Thymus (tissue), 11 donors: ENCODE results near the gene ARF3. TPM values are rescaled to one million over a fixed set of nuclear protein-coding genes. Genes with fewer than 3 reads are reported as not detected.

Experiments used
- DNase-seq, 9 donors: peaks; one replicate each; pipeline ENCODE4 v3.0.0-alpha.2; 2013; ENCODE audit warnings: low spot score in 9 of 9, low read depth in 6 of 9, missing footprints in 1 of 9
- H3K27ac ChIP-seq, 2 donors: one replicate each; pipeline ENCODE4 v1.5.1; 2013; ENCODE audit warnings: control low read depth in 1 of 2, low read depth in 1 of 2, low read length in 1 of 2, mild to moderate bottlenecking in 1 of 2, moderate library complexity in 1 of 2
- H3K27me3 ChIP-seq, 2 donors: one replicate each; pipeline ENCODE4 v1.5.1; 2013; ENCODE audit warnings: low read length in 1 of 2; ENCODE audit not compliant: control insufficient read depth in 2 of 2, insufficient read depth in 1 of 2
- H3K36me3 ChIP-seq, 2 donors: one replicate each; pipeline ENCODE4 v1.5.1; 2013; ENCODE audit warnings: low read length in 1 of 2, mild to moderate bottlenecking in 1 of 2, moderate library complexity in 1 of 2; ENCODE audit not compliant: control insufficient read depth in 2 of 2, insufficient read depth in 2 of 2
- H3K4me1 ChIP-seq, 2 donors: one replicate each; pipeline ENCODE4 v1.5.1; 2013; ENCODE audit warnings: low read length in 2 of 2; ENCODE audit not compliant: control insufficient read depth in 2 of 2, insufficient read depth in 2 of 2
- H3K4me3 ChIP-seq, 2 donors: one replicate each; pipeline ENCODE4 v1.5.1; 2013; ENCODE audit warnings: low read length in 2 of 2, control low read depth in 1 of 2, mild to moderate bottlenecking in 1 of 2
- H3K9me3 ChIP-seq, 2 donors: one replicate each; pipeline ENCODE4 v1.5.1; 2013; ENCODE audit warnings: low read length in 1 of 2, mild to moderate bottlenecking in 1 of 2; ENCODE audit not compliant: control insufficient read depth in 2 of 2, insufficient read depth in 1 of 2
- WGBS: extraction: QIAGEN DNeasy Blood & Tissue Kit; methylation state at CpG from one replicate; pipeline ENCODE4 v1.1.7; 2013; 5-methylcytosine and 5-hydroxymethylcytosine counted together
- polyA plus RNA-seq: library from polyadenylated mRNA; stranded (reverse); fragments of 200-250 nt; gene quantifications from one replicate; pipeline ENCODE4 v1.2.3, GENCODE V29; 2013
- total RNA-seq: library from RNA; stranded (reverse); fragments of 120-200 nt; gene quantifications from one replicate; pipeline ENCODE4 v1.2.4, GENCODE V29; 2013
- donor health status: healthy.

The ARF3 gene
- total and polyA plus RNA-seq, 2 donors: 48.1 to 70.6 TPM

GRCh38 chr12:48969160-48969771 is 12.0 kb upstream of the ARF3 start:
- H3K9me3 ChIP-seq: peaks cover 1 to 31% of the 10 kb centered on the region in 2 donors
- 70% methylated on average over 8 of the region's 8 CpGs for WGBS
- peak overlapping the region in 1 of 2 donors; percentile 71 for H3K27ac ChIP-seq
- no peaks in the 10 kb centered on the region for H3K36me3 ChIP-seq
- no peak for DNase-seq
- H3K4me1 ChIP-seq: peaks cover 15 to 39% of the 10 kb centered on the region in 2 donors
- H3K27me3 ChIP-seq: peaks cover 56 to 87% of the 10 kb centered on the region in 2 donors
- no peak overlapping the region for H3K4me3 ChIP-seq

GRCh38 chr12:48968467-48968866 is 11.2 kb upstream of the ARF3 start:
- H3K4me1 ChIP-seq: peaks cover 15 to 36% of the 10 kb centered on the region in 2 donors
- H3K27me3 ChIP-seq: peaks cover 48 to 79% of the 10 kb centered on the region in 2 donors

GRCh38 chr12:48967991-48968390 is 10.7 kb upstream of the ARF3 start:
- H3K27me3 ChIP-seq: peaks cover 44 to 75% of the 10 kb centered on the region in 2 donors
- peaks cover 15 to 36% of the 10 kb centered on the region in 2 donors for H3K4me1 ChIP-seq
- DNase-seq: no peak
- no peak overlapping the region for H3K4me3 ChIP-seq
- peaks cover 0 to 25% of the 10 kb centered on the region in 2 donors for H3K9me3 ChIP-seq
- WGBS: 87% methylated on average over 7 of the region's 7 CpGs
- H3K27ac ChIP-seq: no peak overlapping the region
- H3K36me3 ChIP-seq: no peaks in the 10 kb centered on the region

More at GRCh38 chr12:48968467-48968866, 11.2 kb upstream of the ARF3 start:
- Histone ChIP-seq H3K27ac (no peak overlapping the region), H3K36me3 (no peaks in the 10 kb centered on the region), H3K4me3 (no peak overlapping the region), H3K9me3 (peaks cover 0 to 26% of the 10 kb centered on the region in 2 donors)
- 87% methylated on average over 3 of the region's 3 CpGs for WGBS
- DNase-seq: no peak

GRCh38 chr12:48966177-48966895 is 9.0 kb upstream of the ARF3 start:
- H3K27me3 ChIP-seq: peaks cover 33 to 59% of the 10 kb centered on the region in 2 donors
- 85% methylated on average over 20 of the region's 20 CpGs for WGBS
- H3K36me3 ChIP-seq: no peaks in the 10 kb centered on the region
- peaks cover 15 to 25% of the 10 kb centered on the region in 2 donors for H3K4me1 ChIP-seq
- no peak overlapping the region for H3K4me3 ChIP-seq
- H3K9me3 ChIP-seq: peaks cover 0 to 16% of the 10 kb centered on the region in 2 donors
- H3K27ac ChIP-seq: no peak overlapping the region
- DNase-seq: no peak

- H3K9me3 ChIP-seq: peaks cover 0 to 10% of the 10 kb centered on the region in 2 donors
- no peaks in the 10 kb centered on the region for H3K36me3 ChIP-seq
- peaks cover 12 to 15% of the 10 kb centered on the region in 2 donors for H3K4me1 ChIP-seq
- H3K27me3 ChIP-seq: peaks cover 24 to 54% of the 10 kb centered on the region in 2 donors
- no peak overlapping the region for H3K27ac ChIP-seq
- no peak overlapping the region for H3K4me3 ChIP-seq
- no peak for DNase-seq
Observed at GRCh38 chr12:48965298-48965838, 8.1 kb upstream of the ARF3 start.

GRCh38 chr12:48961801-48962200 is 4.5 kb upstream of the ARF3 start:
- Histone ChIP-seq H3K9me3 (no peaks in the 10 kb centered on the region), H3K36me3 (no peaks in the 10 kb centered on the region), H3K27me3 (peaks cover 10 to 27% of the 10 kb centered on the region in 2 donors), H3K4me3 (no peak overlapping the region), H3K27ac (no peak overlapping the region), H3K4me1 (peaks cover 4 to 10% of the 10 kb centered on the region in 2 donors)
- no peak for DNase-seq

- 83% methylated on average over 4 of the region's 4 CpGs for WGBS
- no peak for DNase-seq
- Histone ChIP-seq H3K4me1 (peaks cover 6 to 13% of the 10 kb centered on the region in 2 donors), H3K9me3 (no peaks in the 10 kb centered on the region), H3K27me3 (peaks cover 8 to 22% of the 10 kb centered on the region in 2 donors), H3K36me3 (no peaks in the 10 kb centered on the region), H3K27ac (no peak overlapping the region), H3K4me3 (no peak overlapping the region)
Observed at GRCh38 chr12:48961331-48961730, 4.0 kb upstream of the ARF3 start.

- peaks cover 3 to 17% of the 10 kb centered on the region in 2 donors for H3K27me3 ChIP-seq
- no peaks in the 10 kb centered on the region for H3K36me3 ChIP-seq
- no peaks in the 10 kb centered on the region for H3K9me3 ChIP-seq
- WGBS: 92% methylated on average over 3 of the region's 3 CpGs
- DNase-seq: no peak
- H3K27ac ChIP-seq: no peak overlapping the region
- peaks cover 11 to 18% of the 10 kb centered on the region in 2 donors for H3K4me1 ChIP-seq
- H3K4me3 ChIP-seq: no peak overlapping the region
Observed at GRCh38 chr12:48960834-48961233, 3.5 kb upstream of the ARF3 start.

GRCh38 chr12:48958049-48958388 is 732 bp upstream of the ARF3 start:
- WGBS: 23% methylated on average over 3 of the region's 3 CpGs
- H3K4me3 ChIP-seq: peak overlapping the region in 1 of 2 donors; percentile 65
- peaks cover 17 to 25% of the 10 kb centered on the region in 2 donors for H3K4me1 ChIP-seq
- H3K9me3 ChIP-seq: no peaks in the 10 kb centered on the region
- no peak for DNase-seq
- no peak overlapping the region for H3K27ac ChIP-seq
- peaks cover 0 to 10% of the 10 kb centered on the region in 2 donors for H3K27me3 ChIP-seq
- H3K36me3 ChIP-seq: peaks cover 0 to 8% of the 10 kb centered on the region in 2 donors
